GM12873 (cell line): ENCODE data around the gene CCL27.

ENCODE experiments used
- CTCF ChIP-seq: IDR thresholded peaks from 2 replicates; pipeline ENCODE4 v1.5.1; 2012; ENCODE audit warnings: low read depth, mild to moderate bottlenecking, moderate library complexity, low read length, control low read depth; ENCODE audit not compliant: insufficient read depth; ENCODE audit errors: missing control alignments

Gene CCL27

GRCh38 chr9:34664281-34665066 lies 2.0 kb upstream of the CCL27 start:
- TF ChIP-seq CTCF: peak; percentile 97

GRCh38 chr9:34663303-34663605 lies 797 bp upstream of the CCL27 start:
- TF ChIP-seq CTCF: no peak

GRCh38 chr9:34659592-34660253 lies 2.7 kb downstream of the CCL27 start:
- TF ChIP-seq CTCF: no peak

GRCh38 chr9:34658461-34658860 lies 4.0 kb downstream of the CCL27 start:
- TF ChIP-seq CTCF: no peak

- no peak for TF ChIP-seq CTCF
Observed at GRCh38 chr9:34656992-34657391, 5.5 kb downstream of the CCL27 start.

GRCh38 chr9:34655394-34655793 lies 7.1 kb downstream of the CCL27 start:
- TF ChIP-seq CTCF: no peak

GRCh38 chr9:34654323-34655051 lies 8.0 kb downstream of the CCL27 start:
- no peak for TF ChIP-seq CTCF
